Measurements from ENCODE around the gene CRTAC1.

CRTAC1 gene

DNA sequence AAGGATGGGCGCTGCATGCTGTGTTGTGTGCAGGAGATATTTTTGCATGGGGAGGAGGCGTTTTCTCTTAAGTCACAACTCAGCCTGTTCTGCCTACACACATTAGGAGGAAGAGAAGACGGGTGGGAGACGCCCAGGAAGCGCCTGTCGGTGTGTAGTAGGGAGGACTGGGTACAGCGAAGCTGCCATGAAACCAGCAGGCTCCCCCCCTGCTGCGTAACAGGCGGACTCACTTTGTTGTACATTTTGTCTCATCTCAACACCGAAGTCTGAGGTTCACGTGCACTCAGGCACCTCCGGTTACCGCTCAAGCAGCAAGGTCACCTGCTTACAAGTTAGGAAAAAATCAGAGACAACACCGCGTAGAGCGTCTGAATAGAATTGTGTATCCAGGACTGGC, 56.3 kb downstream of the CRTAC1 start:
- DNase-seq = no peak

GRCh38 chr10:97969538-97970079, 60.8 kb downstream of the CRTAC1 start:
- no peak for DNase-seq

- no peak for DNase-seq
Observed at GRCh38 chr10:97964748-97965147, 65.7 kb downstream of the CRTAC1 start.

DNA sequence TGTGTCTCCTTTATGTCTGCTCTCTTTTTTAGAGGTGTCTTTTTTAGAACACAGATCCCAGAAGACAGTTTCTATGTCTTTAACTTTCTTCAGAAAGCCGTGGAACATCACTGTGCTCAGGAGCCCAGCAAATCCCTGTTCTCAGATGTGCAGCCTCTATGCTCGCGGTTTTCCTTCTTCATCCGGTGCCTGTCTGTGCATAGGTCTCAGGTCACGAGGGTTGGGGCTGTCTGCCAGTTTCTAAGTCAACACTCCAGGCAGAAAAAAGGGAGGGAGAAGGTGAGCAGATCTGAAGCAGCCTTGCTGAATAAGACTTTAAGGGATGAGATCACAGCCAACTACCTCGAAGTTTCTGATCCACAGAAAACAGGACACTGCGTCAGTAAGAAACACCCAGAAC, 68.5 kb downstream of the CRTAC1 start:
- DNase-seq = no peak

GRCh38 chr10:97960269-97961056, 70.0 kb downstream of the CRTAC1 start:
- DNase-seq = no peak

DNA sequence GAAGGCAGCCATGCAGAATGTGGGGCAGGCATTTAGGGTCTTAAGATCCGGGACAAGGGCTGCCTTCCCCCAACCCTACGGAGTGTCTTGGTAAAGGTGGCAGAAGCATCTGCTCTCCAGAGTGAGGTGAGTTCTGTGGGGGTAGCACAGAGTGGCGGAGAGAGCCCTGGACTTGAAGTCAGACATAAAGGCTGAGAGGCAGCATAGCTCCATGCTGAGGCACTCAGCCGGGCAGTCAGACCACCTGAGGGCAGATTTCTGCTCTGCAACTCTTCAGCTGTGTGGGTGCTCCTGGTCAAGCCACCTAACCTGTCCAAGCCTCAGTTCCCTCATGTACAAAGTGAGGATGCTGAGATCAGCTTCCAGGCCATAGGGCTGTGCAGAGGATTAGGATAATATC, 81.0 kb downstream of the CRTAC1 start:
- no peak for DNase-seq

- no peak for DNase-seq
Observed at GRCh38 chr10:97948822-97949221, 81.6 kb downstream of the CRTAC1 start.

DNA sequence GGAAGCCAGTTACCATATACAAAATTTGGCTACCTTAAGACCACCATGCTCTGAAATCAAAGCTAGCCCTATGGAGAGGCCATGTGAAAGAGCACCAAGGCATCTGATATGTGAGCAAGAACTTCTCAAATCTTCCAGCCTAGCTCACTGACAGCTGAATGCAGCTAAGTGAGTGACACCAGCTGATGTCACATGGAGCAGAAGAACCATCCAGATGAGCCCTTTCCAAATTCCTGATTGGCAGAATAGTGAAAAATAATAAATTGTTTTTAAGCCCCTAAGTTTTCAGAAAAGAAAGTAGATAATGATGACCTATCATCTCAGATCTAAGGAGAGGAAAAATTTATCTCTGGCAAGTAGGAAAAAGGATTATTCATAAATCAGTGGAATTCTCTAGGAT, 85.6 kb downstream of the CRTAC1 start:
- DNase-seq = no peak

DNA sequence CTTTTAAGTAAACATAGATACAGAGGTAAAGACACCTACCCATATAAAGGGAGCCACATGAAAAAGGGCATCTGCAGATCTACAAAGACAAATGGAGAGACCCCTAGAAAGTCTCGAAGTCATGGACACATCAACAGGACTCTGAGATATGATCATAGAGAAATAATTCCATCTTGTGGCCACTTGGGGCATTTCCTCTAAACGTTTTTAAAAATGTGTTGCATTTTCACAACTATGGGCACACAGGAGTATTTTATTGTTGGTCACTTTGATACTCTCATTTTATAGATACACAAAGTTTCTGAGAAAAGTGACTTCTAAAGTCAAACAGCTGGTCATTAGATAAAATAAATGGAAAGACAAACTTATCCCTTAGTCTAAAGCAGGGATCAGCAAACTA, 87.1 kb downstream of the CRTAC1 start:
- peak; percentile 60 for DNase-seq

DNA sequence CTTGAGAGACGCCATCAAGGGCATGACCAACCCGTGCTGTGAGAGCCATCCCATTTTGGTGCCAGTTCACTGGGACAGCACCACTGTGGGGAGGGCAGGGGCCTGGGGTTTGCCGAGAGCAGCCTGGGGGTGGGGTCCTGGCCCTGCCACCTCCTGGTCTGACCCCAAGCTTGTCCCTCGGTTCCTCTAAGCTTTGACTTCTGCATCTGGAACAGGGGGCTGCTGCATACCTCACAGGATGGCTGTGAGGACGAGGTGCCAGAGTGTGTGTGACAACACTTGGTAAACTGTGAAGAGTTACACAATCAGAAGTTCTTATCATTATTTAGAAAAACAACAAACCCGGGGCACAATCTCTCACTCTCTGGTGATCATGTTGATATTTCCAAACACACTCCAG, 89.9 kb downstream of the CRTAC1 start:
- no peak for DNase-seq

- DNase-seq = no peak
Observed at GRCh38 chr10:97939446-97939990, 90.9 kb downstream of the CRTAC1 start.

DNA sequence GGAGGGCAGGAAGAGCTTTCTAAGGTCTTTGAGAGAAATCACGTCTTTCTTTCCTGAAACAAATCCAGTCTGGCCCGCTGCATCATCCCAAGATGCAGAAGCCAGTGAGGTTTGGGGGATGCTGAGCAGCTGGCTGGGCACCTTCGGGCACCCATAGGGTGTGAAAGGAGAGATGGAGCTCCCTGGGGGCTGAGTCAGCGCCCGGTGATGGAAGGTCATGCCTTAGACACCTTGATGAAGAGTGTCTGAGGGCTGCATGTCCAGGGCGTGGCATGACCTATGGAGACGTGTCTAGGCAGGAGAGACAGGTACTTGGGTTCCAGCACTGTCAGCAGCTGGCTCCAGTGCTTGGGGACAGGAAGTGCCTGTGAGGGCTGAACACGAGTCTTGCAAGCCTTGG, 92.5 kb downstream of the CRTAC1 start:
- no peak for DNase-seq

GRCh38 chr10:97937054-97937453, 93.4 kb downstream of the CRTAC1 start:
- DNase-seq = no peak

- no peak for DNase-seq
Observed at GRCh38 chr10:97936126-97936525, 94.3 kb downstream of the CRTAC1 start.

- no peak for DNase-seq
Observed at GRCh38 chr10:97932932-97933530, 97.4 kb downstream of the CRTAC1 start.

DNA sequence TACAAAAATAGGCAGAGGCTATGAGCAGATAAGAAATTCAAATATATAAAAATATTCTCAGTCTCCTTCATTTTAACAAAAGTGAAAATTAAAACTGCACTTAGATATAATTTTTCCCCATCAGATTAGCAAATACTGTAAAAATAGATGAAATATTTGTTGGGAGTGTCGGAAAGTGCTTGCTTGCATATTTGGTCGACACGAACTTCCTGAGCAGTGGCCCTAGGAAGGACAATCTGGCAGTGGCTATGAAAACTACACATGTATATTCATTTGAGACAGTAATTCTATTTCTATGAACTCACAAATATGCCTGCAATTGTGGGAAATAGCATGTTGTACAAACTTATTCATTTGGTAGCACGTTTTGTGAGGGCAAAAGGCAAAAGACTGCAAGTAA, 99.4 kb downstream of the CRTAC1 start:
- no peak for DNase-seq

DNA sequence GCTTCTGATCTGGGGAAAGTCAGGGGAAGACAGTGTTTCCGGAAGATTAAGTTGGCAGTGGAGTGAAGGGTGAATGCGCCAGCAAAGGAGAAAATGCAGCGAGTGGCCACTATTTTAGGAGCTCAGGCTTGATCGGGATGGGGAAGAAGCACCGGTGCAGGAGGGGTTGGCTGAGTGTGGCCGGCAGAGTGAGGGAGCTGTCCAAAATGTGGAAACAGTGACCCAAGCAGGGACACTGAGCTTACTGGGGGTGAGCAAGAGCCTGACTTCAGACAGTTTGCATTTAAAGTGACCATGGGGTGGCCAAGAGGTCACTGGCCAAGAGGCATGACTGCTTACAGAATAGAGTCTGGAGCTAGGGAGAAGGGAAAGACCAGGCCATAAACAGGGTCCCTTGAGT, 101.5 kb downstream of the CRTAC1 start:
- DNase-seq = no peak

GRCh38 chr10:97927622-97928021, 102.8 kb downstream of the CRTAC1 start:
- no peak for DNase-seq

DNA sequence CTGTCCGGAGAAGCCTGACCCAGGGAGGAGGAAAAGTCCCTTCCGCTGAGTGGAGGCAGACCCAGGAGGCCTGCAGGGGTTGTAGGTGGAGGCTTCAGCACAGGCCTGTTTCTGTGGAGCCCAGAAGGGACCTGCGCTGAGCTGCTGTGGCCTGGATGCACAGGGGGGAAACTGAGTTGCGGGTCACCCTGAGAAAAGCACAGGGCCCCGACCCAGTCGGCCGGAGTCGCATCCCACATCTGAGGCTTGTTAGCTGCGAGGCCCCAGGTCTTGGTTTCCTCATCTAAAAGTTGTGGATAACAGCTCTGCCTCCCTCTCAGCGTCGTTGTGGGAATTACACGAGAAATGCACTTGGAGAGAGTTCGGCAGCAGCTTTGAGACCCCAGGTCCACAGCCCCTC, 104.4 kb downstream of the CRTAC1 start:
- DNase-seq = no peak

DNA sequence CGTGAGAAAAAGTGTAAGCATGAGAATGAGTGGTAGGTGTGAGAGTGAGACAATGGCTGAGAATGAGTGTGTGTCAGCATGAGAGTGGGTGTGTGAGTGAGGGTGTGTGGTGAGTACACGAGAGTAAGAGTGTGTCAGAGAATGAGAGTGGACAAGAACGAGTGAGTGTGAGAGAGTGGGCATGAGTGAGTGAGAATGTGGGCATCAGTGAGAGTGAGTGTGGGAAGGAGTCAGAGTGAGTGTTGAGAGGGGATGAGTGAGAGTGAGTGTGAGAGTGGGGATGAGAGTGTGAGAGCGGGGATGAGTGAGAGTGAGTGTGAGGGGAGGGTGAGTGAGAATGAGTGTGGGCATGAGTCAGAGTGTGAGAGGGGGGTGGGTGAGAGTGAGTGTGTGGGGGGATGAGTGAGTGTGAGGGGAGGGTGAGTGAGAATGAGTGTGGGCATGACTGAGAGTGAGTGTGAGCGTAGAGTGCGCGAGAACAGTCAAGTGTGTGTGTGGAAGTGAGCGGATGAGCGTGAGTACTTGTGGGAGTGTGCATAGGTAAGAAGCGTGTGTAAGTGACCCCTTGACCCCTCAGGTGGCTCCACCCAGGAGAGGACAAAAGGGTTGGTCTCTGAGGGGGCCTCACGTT, 105.0 kb downstream of the CRTAC1 start:
- no peak for DNase-seq

DNA sequence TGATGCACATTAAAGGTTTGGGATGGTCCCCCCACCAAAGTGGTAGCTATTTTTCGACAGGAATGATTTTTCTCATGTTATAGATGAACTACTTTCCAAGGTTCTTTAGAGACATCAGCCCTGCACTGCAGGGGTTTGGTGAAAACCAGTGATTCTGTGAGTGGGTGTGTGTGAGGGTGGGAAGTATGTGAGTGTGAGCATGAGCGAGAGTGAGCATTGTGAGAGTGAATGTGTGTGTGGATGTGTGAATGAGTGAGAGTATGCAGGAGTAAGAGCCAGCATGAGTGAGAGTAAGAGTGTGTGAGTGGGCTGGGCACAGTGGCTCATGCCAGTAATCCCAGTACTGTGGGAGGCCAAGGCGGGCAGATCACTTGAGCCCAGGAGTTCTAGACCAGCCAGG, 105.7 kb downstream of the CRTAC1 start:
- DNase-seq = no peak

- no peak for DNase-seq
Observed at GRCh38 chr10:97923476-97923875, 106.9 kb downstream of the CRTAC1 start.

- DNase-seq = no peak
Observed at GRCh38 chr10:97923057-97923456, 107.4 kb downstream of the CRTAC1 start.

Data from NCI-H1694 treated with DMSO at 0.1 percent for 48 hours (cell line).